ENCODE results near the gene OSER1. TPM values are rescaled to one million over a fixed set of nuclear protein-coding genes. Genes with fewer than 3 reads are reported as not detected.

OSER1 gene
- total RNA-seq, 1 experiment from 2014 or later = 35.7 TPM

DNA sequence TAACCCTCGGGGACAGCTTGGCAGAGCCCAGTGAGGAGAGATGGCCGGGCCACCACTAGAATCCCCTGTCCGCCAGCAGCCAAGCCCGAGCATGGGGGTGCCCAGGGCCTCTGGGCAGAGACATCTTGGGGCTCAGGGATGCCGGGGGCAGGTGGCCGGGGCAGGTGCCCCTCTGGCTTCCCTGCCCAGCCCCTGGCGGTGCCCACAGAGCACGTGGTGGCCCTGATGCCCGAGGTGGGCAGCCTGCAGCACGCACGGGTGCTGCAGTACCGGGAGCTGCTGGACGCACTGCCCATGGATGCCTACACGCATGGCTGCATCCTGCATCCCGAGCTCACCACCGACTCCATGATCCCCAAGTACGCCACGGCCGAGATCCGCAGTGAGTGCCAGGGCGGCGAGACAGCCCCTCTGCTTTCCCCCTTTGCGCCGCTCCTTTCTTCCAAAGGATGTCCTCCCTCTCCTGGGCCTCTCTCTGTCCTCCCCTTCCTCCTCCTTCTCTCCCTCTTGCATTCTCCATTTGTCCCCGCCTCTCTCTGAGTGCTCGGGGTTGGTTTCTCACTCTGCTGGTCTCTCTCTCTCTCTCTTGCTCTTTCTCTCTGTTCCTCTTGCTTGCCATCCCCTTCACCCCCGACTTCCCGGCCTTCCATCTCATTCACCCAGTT, 47.8 kb upstream of the OSER1 start:
- DNase-seq = no peak
- Histone ChIP-seq H2BK20ac (ENCODE audit: low read depth, low read length, poor library complexity, severe bottlenecking) (no peak overlapping the region), H4K91ac (ENCODE audit: insufficient read length, low read depth, low read length) (no peak overlapping the region), H3K18ac (ENCODE audit: insufficient read length, low read depth, low read length) (no peak overlapping the region), H4K8ac (replicated peaks; ENCODE audit: insufficient read length, low read depth, low read length) (no peak overlapping the region), H4K20me1 (ENCODE audit: control insufficient read depth, insufficient read depth, insufficient read length) (no peaks in the 10 kb centered on the region), H2BK12ac (ENCODE audit: insufficient read length, low read depth, low read length) (no peak overlapping the region), H3K27ac (ENCODE audit: insufficient read length, low read depth, low read length) (no peak overlapping the region), H3K4me1 (ENCODE audit: insufficient read depth, low read length) (no peaks in the 10 kb centered on the region), H4K5ac (ENCODE audit: insufficient read length, low read depth, low read length) (no peak overlapping the region), H2BK5ac (ENCODE audit: insufficient read length, low read length) (no peak overlapping the region), H3K14ac (ENCODE audit: insufficient read depth, low read length) (no peak overlapping the region), H3K56ac (ENCODE audit: insufficient read length, low read depth, low read length) (no peak overlapping the region), H3K9me3 (ENCODE audit: control insufficient read depth, low read depth, low read length) (no peaks in the 10 kb centered on the region), H3K4me2 (ENCODE audit: insufficient read depth, insufficient read length, low read length) (no peak overlapping the region), H3K23ac (ENCODE audit: insufficient read length, low read depth, low read length) (no peak overlapping the region), H2AFZ (ENCODE audit: low read length) (no peak overlapping the region), H3K79me1 (ENCODE audit: insufficient read depth, low read depth, low read length, poor library complexity, severe bottlenecking) (no peaks in the 10 kb centered on the region), H3K27me3 (ENCODE audit: insufficient read depth, low read length) (no peaks in the 10 kb centered on the region), H3K23me2 (ENCODE audit: insufficient read length, low read depth, low read length, poor library complexity, severe bottlenecking) (no peaks in the 10 kb centered on the region), H3K9ac (ENCODE audit: extremely low read depth, insufficient read length, low read length) (no peak overlapping the region), H3K4ac (ENCODE audit: low read depth, low read length) (no peak overlapping the region), H2BK15ac (ENCODE audit: low read depth, low read length) (no peak overlapping the region), H3T11ph (ENCODE audit: low read length) (no peak overlapping the region), H2BK120ac (ENCODE audit: low read depth, low read length, poor library complexity, severe bottlenecking) (no peak overlapping the region), H2AK5ac (ENCODE audit: insufficient read length, low read length) (no peak overlapping the region), H3K79me2 (ENCODE audit: insufficient read depth, low read length) (no peaks in the 10 kb centered on the region)
- TF ChIP-seq, protein P1, sequence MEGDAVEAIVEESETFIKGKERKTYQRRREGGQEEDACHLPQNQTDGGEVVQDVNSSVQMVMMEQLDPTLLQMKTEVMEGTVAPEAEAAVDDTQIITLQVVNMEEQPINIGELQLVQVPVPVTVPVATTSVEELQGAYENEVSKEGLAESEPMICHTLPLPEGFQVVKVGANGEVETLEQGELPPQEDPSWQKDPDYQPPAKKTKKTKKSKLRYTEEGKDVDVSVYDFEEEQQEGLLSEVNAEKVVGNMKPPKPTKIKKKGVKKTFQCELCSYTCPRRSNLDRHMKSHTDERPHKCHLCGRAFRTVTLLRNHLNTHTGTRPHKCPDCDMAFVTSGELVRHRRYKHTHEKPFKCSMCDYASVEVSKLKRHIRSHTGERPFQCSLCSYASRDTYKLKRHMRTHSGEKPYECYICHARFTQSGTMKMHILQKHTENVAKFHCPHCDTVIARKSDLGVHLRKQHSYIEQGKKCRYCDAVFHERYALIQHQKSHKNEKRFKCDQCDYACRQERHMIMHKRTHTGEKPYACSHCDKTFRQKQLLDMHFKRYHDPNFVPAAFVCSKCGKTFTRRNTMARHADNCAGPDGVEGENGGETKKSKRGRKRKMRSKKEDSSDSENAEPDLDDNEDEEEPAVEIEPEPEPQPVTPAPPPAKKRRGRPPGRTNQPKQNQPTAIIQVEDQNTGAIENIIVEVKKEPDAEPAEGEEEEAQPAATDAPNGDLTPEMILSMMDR (conservative IDR thresholded peaks at IDR 0.05) = no peak
- no CpG with 5 or more reads among the region's 28 CpGs for WGBS (ENCODE audit: extremely low coverage, insufficient read length, low lambda C conversion rate)
- Mint-ChIP-seq H3K27ac (peak overlapping the region in 2 of 3 experiments; percentile 11 to 41; a peak in 1 of 7 replicates), H3K4me3 (no peak overlapping the region), H3K27me3 (ENCODE audit: low read depth) (no peaks in the 10 kb centered on the region; the same call in 1 of the 2 replicates), H3K36me3 (ENCODE audit: insufficient read depth in 1 of 3, low read depth in 3 of 3) (no peaks in the 10 kb centered on the region), H3K4me1 (peaks cover 11 to 14% of the 10 kb centered on the region in 2 experiments), H3K9me3 (no peaks in the 10 kb centered on the region)
